DMS 273 (cell line): ENCODE measurements around the gene SLC25A43.
A peak's percentile ranks its signal among the peaks of the same experiment; 100 is the strongest.
"Not testable (repeated sequence)": the region's sequence is repeated elsewhere in the genome, so short reads cannot be mapped to it uniquely, and the experiment has no call there.

Experiments
- DNase-seq: peaks from one replicate; lab custom pipeline; 2025; ENCODE audit not compliant: unreplicated experiment; lab: John Stamatoyannopoulos, UW

SLC25A43 gene

GRCh38 chrX:119398974-119399771 lies at the start of gene SLC25A43:
SLC25A43 (plus strand) TSS chrX:119399336; CDS start chrX:119399404, 68 bp downstream.
- peak; percentile 70 for DNase-seq

DNA sequence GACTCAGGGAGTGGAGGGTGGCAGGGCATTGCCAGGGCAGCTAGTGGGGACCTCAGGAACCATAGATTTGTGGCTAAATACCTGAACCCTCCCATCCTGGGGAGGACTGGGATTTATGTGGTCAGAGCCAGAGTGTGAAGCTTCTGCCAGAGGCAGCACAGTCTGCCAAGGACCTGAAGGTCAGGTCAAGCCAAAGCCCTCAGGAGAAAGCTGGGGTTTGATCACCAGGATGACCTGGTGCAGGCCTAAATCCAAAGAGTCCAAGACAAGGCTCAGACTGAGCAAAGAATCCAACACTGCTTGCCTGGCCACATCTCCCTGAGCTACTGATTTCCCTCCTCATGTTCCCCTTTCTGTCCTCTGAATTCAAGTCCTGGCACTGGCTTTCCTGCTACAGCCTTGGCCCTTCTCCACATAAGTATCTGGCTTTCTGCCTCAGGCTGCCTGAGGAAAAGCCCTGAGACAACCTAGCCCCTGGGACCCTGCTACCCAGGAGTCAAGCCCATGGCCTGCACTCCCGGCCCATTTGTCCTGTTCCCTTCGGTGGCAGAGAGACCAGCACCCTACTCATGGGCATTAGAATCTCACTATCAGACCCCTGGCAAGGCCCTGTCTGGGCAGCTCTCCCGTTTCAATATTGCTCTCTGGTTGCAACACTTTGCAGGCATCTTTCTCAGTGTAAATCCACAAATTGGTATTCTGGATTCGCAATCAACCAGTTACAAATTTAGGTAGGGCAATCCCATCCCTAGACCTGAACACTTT lies 39.3 kb upstream of the SLC25A43 start:
- no peak for DNase-seq

- not testable (repeated sequence) for DNase-seq
Observed at GRCh38 chrX:119361451-119361850, 37.7 kb upstream of the SLC25A43 start.

- not testable (repeated sequence) for DNase-seq
Observed at GRCh38 chrX:119362074-119362473, 37.1 kb upstream of the SLC25A43 start.

DNA sequence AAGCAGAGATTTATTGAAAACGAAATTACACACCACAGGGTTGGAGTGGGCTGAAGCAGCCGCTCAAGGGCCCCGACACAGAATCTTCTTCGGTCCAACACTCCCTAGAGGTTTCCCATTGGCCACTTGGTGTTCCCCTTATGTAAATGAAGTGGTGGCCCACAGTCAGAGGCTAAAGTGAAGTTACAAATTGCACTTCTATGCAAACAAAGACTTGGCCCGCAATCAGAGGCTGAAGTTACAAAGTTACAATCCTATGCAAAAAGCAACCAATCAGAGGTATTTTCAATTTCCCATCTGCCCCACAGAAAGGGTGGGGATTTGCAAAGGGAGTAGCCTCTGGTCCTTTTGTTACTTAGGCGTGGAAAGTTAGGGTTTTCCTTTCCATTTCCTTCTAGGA lies 35.7 kb upstream of the SLC25A43 start:
- DNase-seq = no peak

DNA sequence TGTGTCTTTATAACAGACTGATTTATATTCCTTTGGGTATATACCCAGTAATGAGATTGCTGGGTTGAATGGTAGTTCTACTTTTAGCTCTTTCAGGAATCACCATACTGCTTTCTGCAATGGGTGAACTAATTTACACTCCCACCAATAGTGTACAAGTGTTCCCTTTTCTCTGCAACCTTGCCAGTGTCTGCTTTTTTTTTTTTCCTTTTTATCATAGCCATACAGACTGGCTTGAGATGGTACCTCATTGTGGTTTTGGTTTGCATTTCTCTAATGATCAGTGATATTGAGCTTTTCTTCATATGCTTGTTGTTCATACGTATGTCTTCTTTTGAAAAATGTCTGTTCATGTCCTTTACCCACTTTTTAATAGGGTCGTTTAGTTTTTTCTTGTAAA lies 27.3 kb upstream of the SLC25A43 start:
- DNase-seq = not testable (repeated sequence)

DNA sequence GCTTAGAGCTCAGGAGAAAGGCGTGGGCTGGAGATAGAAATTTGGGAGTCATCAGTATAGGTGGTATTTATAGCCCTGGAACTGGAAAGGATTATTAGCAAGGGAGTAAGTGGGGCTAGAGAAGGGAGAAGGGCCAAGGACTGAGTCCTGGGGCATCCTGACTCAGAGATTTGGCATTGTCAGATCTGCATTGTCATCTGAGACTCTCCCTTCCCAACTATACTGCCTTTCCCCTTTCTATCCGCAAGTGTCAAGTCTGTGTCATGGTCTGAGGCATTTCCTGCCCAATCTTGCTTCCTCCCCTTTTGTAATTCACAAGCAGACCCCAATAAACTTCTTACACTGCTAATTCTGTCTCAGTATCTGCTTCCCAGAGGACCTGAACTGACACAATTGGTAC lies 24.4 kb upstream of the SLC25A43 start:
- DNase-seq = no peak

GRCh38 chrX:119375561-119375960 lies 23.6 kb upstream of the SLC25A43 start:
- no peak for DNase-seq

DNA sequence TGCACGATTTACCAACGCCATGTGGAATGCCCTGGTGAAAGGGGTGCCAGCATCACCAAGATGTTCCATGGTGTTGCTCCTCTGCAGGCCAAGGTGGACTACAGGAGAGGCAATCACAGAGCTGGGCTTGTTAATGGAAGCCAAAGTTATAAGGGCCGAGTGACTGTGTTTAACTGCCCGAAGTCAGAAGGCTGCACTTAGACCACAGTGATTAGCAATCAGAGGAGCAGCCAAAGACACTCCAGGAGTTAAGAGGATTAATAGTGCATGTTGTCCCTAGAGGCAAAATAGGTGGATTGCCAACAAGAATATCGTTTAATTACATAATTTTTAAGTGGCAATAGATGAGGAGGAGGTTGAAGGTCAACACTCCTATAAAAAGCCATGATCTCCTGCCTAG lies 22.8 kb upstream of the SLC25A43 start:
- DNase-seq = no peak

DNA sequence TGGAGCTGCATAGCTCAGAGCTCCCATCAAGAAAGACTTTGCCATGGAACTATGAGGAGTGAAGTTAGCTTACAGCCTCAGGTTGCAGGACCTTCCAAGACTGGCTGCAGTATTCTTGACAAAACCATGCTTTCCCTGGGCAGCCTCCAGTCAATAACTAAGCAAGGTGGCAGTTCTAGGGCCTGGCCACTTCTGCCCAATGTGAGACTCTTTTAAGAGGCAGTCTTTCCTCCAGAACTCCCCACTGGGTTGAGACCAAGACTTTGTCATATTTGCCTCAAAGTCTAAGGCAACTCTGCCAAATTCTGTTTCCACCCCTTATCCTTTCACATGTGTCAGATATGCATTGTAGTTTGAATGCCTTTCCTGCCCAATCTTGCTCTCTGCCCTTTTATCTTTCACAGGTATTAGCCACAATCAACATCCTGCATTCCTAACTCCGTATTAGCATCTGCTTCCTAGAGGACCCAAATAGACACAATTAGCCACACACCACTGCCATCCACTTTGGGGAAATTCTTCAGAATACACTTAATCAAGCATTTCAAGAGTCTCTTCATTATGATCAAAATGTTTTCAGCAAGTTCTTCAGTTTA lies 17.7 kb upstream of the SLC25A43 start:
- no peak for DNase-seq

- no peak for DNase-seq
Observed at GRCh38 chrX:119382606-119383005, 16.5 kb upstream of the SLC25A43 start.

GRCh38 chrX:119386685-119387084 lies 12.5 kb upstream of the SLC25A43 start:
- not testable (repeated sequence) for DNase-seq

GRCh38 chrX:119387426-119387825 lies 11.7 kb upstream of the SLC25A43 start:
- DNase-seq = not testable (repeated sequence)

DNA sequence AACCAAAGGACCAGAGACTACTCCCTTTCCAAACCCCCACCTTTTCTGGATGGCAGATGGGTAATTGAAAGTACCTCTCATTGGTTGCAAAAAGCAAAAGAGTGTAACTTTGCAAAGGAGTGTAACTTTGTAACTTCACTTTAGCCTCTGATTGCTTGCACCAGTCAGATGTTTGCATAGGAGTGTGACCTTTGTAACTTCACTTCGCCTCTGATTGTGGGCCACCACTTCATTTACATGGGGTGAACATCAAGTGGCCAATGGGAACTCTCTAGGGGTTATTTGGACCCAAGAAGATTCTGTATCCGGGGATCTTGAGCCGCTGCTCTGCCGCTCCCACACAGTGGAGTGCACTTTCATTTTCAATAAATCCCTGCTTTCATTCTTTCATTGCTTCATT lies 9.9 kb upstream of the SLC25A43 start:
- DNase-seq = no peak

GRCh38 chrX:119389871-119390501 lies 9.2 kb upstream of the SLC25A43 start:
- DNase-seq = no peak

- DNase-seq = peak; percentile 32
Observed at GRCh38 chrX:119391279-119391678, 7.9 kb upstream of the SLC25A43 start.

GRCh38 chrX:119393144-119393543 lies 6.0 kb upstream of the SLC25A43 start:
- DNase-seq = no peak

DNA sequence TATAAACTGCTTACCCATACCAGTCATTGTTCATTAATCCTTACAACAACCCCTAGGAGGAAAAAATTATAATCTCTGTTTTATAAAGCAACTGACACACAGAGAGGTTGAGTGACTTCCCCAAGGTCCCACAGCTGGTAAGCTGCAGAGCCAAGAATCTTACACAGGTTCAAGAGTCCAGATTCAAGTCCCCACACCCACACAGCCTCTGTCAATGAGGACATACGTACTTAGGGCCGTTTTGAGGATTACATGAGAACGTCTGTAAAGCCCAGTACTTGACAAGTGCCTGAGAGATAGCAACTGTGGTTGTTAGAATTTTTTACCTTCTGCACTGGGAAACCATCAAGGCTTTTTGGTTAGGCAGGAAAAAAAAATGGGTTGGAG lies 556 bp upstream of the SLC25A43 start:
- DNase-seq = peak; percentile 42

GRCh38 chrX:119399772-119400101 lies 601 bp downstream of the SLC25A43 start:
- DNase-seq = peak; percentile 39

GRCh38 chrX:119401569-119401968 lies 2.4 kb downstream of the SLC25A43 start:
- no peak for DNase-seq

GRCh38 chrX:119402588-119402987 lies 3.5 kb downstream of the SLC25A43 start:
- DNase-seq = no peak

GRCh38 chrX:119406776-119407175 lies 7.6 kb downstream of the SLC25A43 start:
- DNase-seq = no peak
